Psoas muscle (tissue), 8 donors: Measurements from ENCODE around the gene HTR1B. TPM values are rescaled to one million over a fixed set of nuclear protein-coding genes. Genes with fewer than 3 reads are reported as not detected.

Source experiments
- ATAC-seq, 4 donors: fragments of 200-7000 bp; cut with Tn5 transposase; one replicate each; pipeline ENCODE4 v1.9.1; 2020; ENCODE audit warnings: moderate library complexity in 3 of 4, mild to moderate bottlenecking in 2 of 4
- DNase-seq, 2 donors: peaks; one replicate each; pipeline ENCODE4 v3.0.0-alpha.2; 2020
- H3K27ac ChIP-seq: fragments of 200-600 bp; one replicate; pipeline ENCODE4 v1.8.0; 2022
- H3K27me3 ChIP-seq, 3 donors: fragments of 200-600 bp in 1 of 3; one replicate each; pipeline versions ENCODE4 v1.6.1 to v1.8.0; 2013 to 2022; ENCODE audit warnings: low read length in 2 of 3, mild to moderate bottlenecking in 2 of 3, moderate library complexity in 1 of 3; ENCODE audit not compliant: insufficient read depth in 3 of 3
- H3K36me3 ChIP-seq, 2 donors: fragments of 200-600 bp in 1 of 2; one replicate each; pipeline versions ENCODE4 v1.6.1 to v1.8.0; 2013 to 2022; ENCODE audit warnings: low read depth in 1 of 2, mild to moderate bottlenecking in 1 of 2, moderate library complexity in 1 of 2; ENCODE audit not compliant: insufficient read depth in 1 of 2
- H3K4me1 ChIP-seq: fragments of 200-600 bp; one replicate; pipeline ENCODE4 v1.8.0; 2022
- H3K4me3 ChIP-seq: fragments of 200-600 bp; one replicate; pipeline ENCODE4 v1.8.0; 2022; ENCODE audit warnings: mild to moderate bottlenecking
- H3K9me3 ChIP-seq: fragments of 200-600 bp; one replicate; pipeline ENCODE4 v1.8.0; 2022
- CTCF ChIP-seq: fragments of 200-600 bp; IDR thresholded peaks from one replicate; pipeline ENCODE4 v1.8.0; 2022; ENCODE audit warnings: antibody characterized with exemption
- WGBS, 3 donors: extraction: QIAGEN DNeasy Blood & Tissue Kit; methylation state at CpG; one replicate each; pipeline versions ENCODE4 v1.1.6 to v1.1.7; 2013; 5-methylcytosine and 5-hydroxymethylcytosine counted together
- intact Hi-C, 2 donors: fragments of 100-400 bp; cut with DNase I; formaldehyde crosslinking; loops; one replicate each; pipeline versions ENCODE4 v1.11.0 to v1.14.2; 2022
- polyA plus RNA-seq, 3 donors: library from polyadenylated mRNA; stranded (reverse); fragments of 200-250 nt; gene quantifications; one replicate each; pipeline ENCODE4 v1.2.3, GENCODE V29; 2013
- total RNA-seq, 4 donors: library from RNA; stranded (reverse); fragmentation: NEBNext Ultra II Directional in 2 of 4; extraction: Animal tissue kit (Norgen Biotek cat#: 25700) in 2 of 4; gene quantifications; one replicate each; pipeline versions ENCODE4 v1.2.1 to v1.2.4, GENCODE V29; 2021 to 2023
- donor health status: healthy with polysubstance abuse.
- donor health status: DM: no; HTN: no; CAD: no; lungs with moderate emphysema.
- donor health status: Bipolar disorder and iron deficiency.
- donor health status: healthy.
- donor health status: DM: yes; HTN: yes; CAD: no.
- donor health status: DM: no; HTN: no; CAD: no.
- donor health status: DM: no; HTN: no; CAD: no.
- donor health status: DM: yes; HTN: yes; CAD: no.

The HTR1B gene
- total and polyA plus RNA-seq, 7 donors, result 0.01 TPM; not detected in 6

- H3K36me3 ChIP-seq, result no peaks in the 10 kb centered on the region
- no peak for TF ChIP-seq CTCF
- ATAC-seq (no peak), DNase-seq (no peak)
- peak overlapping the region; percentile 56 for H3K4me3 ChIP-seq
- H3K27ac ChIP-seq, result no peak overlapping the region
- peaks cover 4 to 60% (median 22%) of the 10 kb centered on the region in 3 donors for H3K27me3 ChIP-seq
- H3K9me3 ChIP-seq, result no peaks in the 10 kb centered on the region
- H3K4me1 ChIP-seq, result no peaks in the 10 kb centered on the region
- 58 to 73% (median 63%) methylated on average over 8 of the region's 8 CpGs for WGBS, 3 donors
- intact Hi-C loops, result loop anchor here in 1 of 2 donors (10.0 kb wide), 1 partner anchor 1527 kb away; no protein-coding TSS in a partner anchor
Measured at GRCh38 chr6:77461796-77462195, 1.5 kb downstream of the HTR1B start.

GRCh38 chr6:77458421-77458820 is 4.9 kb downstream of the HTR1B start:
- WGBS, 3 donors, result 58 to 83% (median 77%) methylated on average over 1 of the region's 1 CpG
- ATAC-seq (no peak), DNase-seq (no peak)
- TF ChIP-seq CTCF, result no peak
- Histone ChIP-seq H3K9me3 (no peaks in the 10 kb centered on the region), H3K4me1 (no peaks in the 10 kb centered on the region), H3K4me3 (no peak overlapping the region), H3K27me3 (peaks cover 0 to 26% (median 9%) of the 10 kb centered on the region in 3 donors), H3K36me3 (no peaks in the 10 kb centered on the region), H3K27ac (no peak overlapping the region)
- intact Hi-C loops, result loop anchor here (5.0 kb wide), 2 partner anchors 1526 to 1566 kb away; no protein-coding TSS in a partner anchor

GRCh38 chr6:77457720-77458349 is 5.5 kb downstream of the HTR1B start:
- intact Hi-C loops, result loop anchor here (5.0 kb wide), 2 partner anchors 1526 to 1566 kb away; no protein-coding TSS in a partner anchor
- peak; percentile 44 to 57 for DNase-seq
- TF ChIP-seq CTCF, result peak; percentile 59
- Histone ChIP-seq H3K27ac (no peak overlapping the region), H3K9me3 (no peaks in the 10 kb centered on the region), H3K36me3 (no peaks in the 10 kb centered on the region), H3K27me3 (peaks cover 0 to 21% (median 8%) of the 10 kb centered on the region in 3 donors), H3K4me1 (no peaks in the 10 kb centered on the region), H3K4me3 (no peak overlapping the region)
- 18 to 20% (median 19%) methylated on average over 6 of the region's 6 CpGs for WGBS, 3 donors
- ATAC-seq, result peak in 3 of 4 donors; percentile 61 to 75 (median 63)

GRCh38 chr6:77456531-77457248 is 6.6 kb downstream of the HTR1B start:
- H3K36me3 ChIP-seq, result no peaks in the 10 kb centered on the region
- WGBS, 3 donors, result 22 to 27% (median 23%) methylated on average over 5 of the region's 5 CpGs
- no peak overlapping the region for H3K27ac ChIP-seq
- ATAC-seq, result peak in 1 of 4 donors; percentile 41
- H3K9me3 ChIP-seq, result no peaks in the 10 kb centered on the region
- H3K27me3 ChIP-seq, result peaks cover 0 to 9% (median 0%) of the 10 kb centered on the region in 3 donors
- no peaks in the 10 kb centered on the region for H3K4me1 ChIP-seq
- intact Hi-C loops, result loop anchor here (5.0 kb wide), 2 partner anchors 1524 to 1564 kb away; no protein-coding TSS in a partner anchor
- DNase-seq, result peak in 1 of 2 donors; percentile 12
- H3K4me3 ChIP-seq, result no peak overlapping the region
- TF ChIP-seq CTCF, result no peak
